ENCODE data around the gene PTPRG. TPM values are rescaled to one million over a fixed set of nuclear protein-coding genes. Genes with fewer than 3 reads are reported as not detected.

PTPRG gene
- total RNA-seq, 2 experiments from 2014 or later: 0.13 to 0.70 TPM

DNA sequence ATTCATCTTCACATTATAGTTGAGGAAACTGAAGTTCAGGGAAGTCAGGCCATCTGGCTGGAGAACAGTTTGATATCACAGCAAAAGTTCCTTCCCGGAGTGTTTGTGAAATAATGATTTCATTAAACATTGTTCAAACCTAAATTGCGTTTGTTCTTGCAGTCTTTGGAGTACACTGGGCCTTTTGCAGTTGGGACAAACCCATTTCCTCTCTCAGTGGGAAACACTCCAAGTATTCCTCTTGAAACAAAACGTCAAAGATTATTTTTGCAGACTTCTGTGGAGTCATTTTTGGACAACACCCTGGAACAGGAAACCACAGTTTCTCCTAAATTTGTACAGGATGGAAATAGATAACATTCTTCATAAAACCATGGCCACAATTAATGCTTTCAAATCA, 287.5 kb downstream of the PTPRG start:
- TF ChIP-seq CTCF (conservative IDR thresholded peaks at IDR 0.05; ENCODE audit: low read length) (no peak), EZH2phosphoT487 (IDR thresholded peaks at IDR 0.05; ENCODE audit: borderline replicate concordance, low read depth, low read length) (no peak)
- no peak overlapping the region for H3K4me3 ChIP-seq (ENCODE audit: low read depth, low read length, poor library complexity, severe bottlenecking)
- intact Hi-C loops (cut with micrococcal nuclease; ENCODE audit: unreplicated experiment): no loop called here
- H4K20me1 ChIP-seq (ENCODE audit: insufficient read depth, low read length): no peaks in the 10 kb centered on the region
- H2AFZ ChIP-seq (ENCODE audit: low read length): no peak overlapping the region
- H3K27ac ChIP-seq (ENCODE audit: low read depth, low read length, poor library complexity, severe bottlenecking): no peak overlapping the region
- DNase-seq (ENCODE audit: low spot score): no peak
- no peak overlapping the region for H3K4me2 ChIP-seq (ENCODE audit: low read length)
- CTCF ChIA-PET (ENCODE audit: unreplicated experiment): no interaction called here
- no peaks in the 10 kb centered on the region for H3K9me3 ChIP-seq (ENCODE audit: low read length)
- BruUV-seq (replicated peaks): no TSS peak
- H3K4me1 ChIP-seq (ENCODE audit: insufficient read depth, low read length, poor library complexity, severe bottlenecking): no peaks in the 10 kb centered on the region
- H3K79me2 ChIP-seq (ENCODE audit: insufficient read depth, low read depth, low read length): no peaks in the 10 kb centered on the region
- POLR2A ChIA-PET: no interaction called here
- H3K36me3 ChIP-seq (ENCODE audit: insufficient read depth, low read length): no peaks in the 10 kb centered on the region
- H3K9me2 ChIP-seq (ENCODE audit: insufficient read depth, low read length): no peaks in the 10 kb centered on the region

DNA sequence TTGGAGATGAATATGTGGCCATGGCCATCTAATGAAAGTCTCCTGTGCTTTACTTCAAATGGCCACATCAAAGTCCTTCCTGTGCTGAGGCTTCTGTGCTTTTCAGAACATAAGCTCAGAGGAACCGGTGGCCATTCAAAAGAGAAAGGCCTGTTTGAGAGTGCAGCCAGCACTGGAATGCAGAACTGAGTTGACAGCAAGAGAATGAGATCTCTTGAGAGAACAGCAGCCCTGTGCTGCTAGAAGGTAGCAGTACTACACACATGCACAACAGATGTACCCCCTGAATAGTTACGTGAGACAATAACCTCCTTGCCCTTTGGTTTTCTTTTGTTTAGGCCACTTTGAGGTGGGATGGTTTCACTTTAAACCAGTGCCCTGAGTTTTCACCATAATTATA, 292.5 kb downstream of the PTPRG start:
- Histone ChIP-seq H3K36me3 (ENCODE audit: insufficient read depth, low read length) (no peaks in the 10 kb centered on the region), H3K4me2 (ENCODE audit: low read length) (no peak overlapping the region), H3K4me3 (ENCODE audit: low read depth, low read length, poor library complexity, severe bottlenecking) (no peak overlapping the region), H3K27ac (ENCODE audit: low read depth, low read length, poor library complexity, severe bottlenecking) (no peak overlapping the region), H3K9me2 (ENCODE audit: insufficient read depth, low read length) (no peaks in the 10 kb centered on the region), H3K4me1 (ENCODE audit: insufficient read depth, low read length, poor library complexity, severe bottlenecking) (no peaks in the 10 kb centered on the region), H3K9me3 (ENCODE audit: low read length) (no peaks in the 10 kb centered on the region), H2AFZ (ENCODE audit: low read length) (no peak overlapping the region), H3K79me2 (ENCODE audit: insufficient read depth, low read depth, low read length) (no peaks in the 10 kb centered on the region), H4K20me1 (ENCODE audit: insufficient read depth, low read length) (no peaks in the 10 kb centered on the region)
- CTCF ChIA-PET (ENCODE audit: unreplicated experiment): no interaction called here
- no peak for DNase-seq (ENCODE audit: low spot score)
- intact Hi-C loops (cut with micrococcal nuclease; ENCODE audit: unreplicated experiment): loop anchor here (10.0 kb wide), 1 partner anchor 331 kb away; no protein-coding TSS in a partner anchor
- BruUV-seq (replicated peaks): no TSS peak
- TF ChIP-seq CTCF (conservative IDR thresholded peaks at IDR 0.05; ENCODE audit: low read length): no peak
- POLR2A ChIA-PET: interaction anchor here (1.0 kb wide), 1 partner anchor 90 kb away, joined by 3 read pairs; no protein-coding TSS in a partner anchor

DNA sequence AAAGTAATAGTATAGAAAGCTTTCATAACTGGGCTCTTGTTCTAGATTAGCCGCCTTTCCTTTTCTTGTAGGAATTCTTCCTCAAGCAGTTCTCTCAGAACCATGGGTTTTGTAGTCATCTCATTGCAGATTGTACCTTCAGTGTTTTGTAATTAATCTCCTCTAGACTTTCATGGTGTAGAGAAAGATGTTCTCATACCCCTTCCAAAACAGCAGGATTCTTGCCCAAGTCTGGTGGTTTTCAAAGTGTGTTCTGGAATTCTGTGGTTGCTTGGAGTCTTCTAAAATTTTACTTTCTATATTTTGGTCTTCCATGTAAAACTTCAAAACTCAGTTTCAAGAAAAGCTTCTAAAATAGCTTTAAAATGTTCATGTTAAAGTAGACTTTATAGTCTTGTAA, 293.8 kb downstream of the PTPRG start:
- no peak overlapping the region for H2AFZ ChIP-seq (ENCODE audit: low read length)
- no TSS peak for BruUV-seq (replicated peaks)
- DNase-seq (ENCODE audit: low spot score): no peak
- intact Hi-C loops (cut with micrococcal nuclease; ENCODE audit: unreplicated experiment): loop anchor here (10.0 kb wide), 1 partner anchor 330 kb away; no protein-coding TSS in a partner anchor
- no peaks in the 10 kb centered on the region for H3K79me2 ChIP-seq (ENCODE audit: insufficient read depth, low read depth, low read length)
- no peaks in the 10 kb centered on the region for H3K36me3 ChIP-seq (ENCODE audit: insufficient read depth, low read length)
- no peaks in the 10 kb centered on the region for H3K4me1 ChIP-seq (ENCODE audit: insufficient read depth, low read length, poor library complexity, severe bottlenecking)
- no peak for TF ChIP-seq CTCF (conservative IDR thresholded peaks at IDR 0.05; ENCODE audit: low read length)
- TF ChIP-seq EZH2phosphoT487 (IDR thresholded peaks at IDR 0.05; ENCODE audit: borderline replicate concordance, low read depth, low read length): no peak
- ChIA-PET POLR2A (interaction anchor here (0.6 to 1.3 kb wide), 6 partner anchors 16 to 679 kb away, joined by 3 to 5 read pairs (median 3); no protein-coding TSS in a partner anchor), CTCF (ENCODE audit: unreplicated experiment) (no interaction called here)
- no peak overlapping the region for H3K4me3 ChIP-seq (ENCODE audit: low read depth, low read length, poor library complexity, severe bottlenecking)
- H3K9me2 ChIP-seq (ENCODE audit: insufficient read depth, low read length): no peaks in the 10 kb centered on the region
- H3K9me3 ChIP-seq (ENCODE audit: low read length): no peaks in the 10 kb centered on the region
- no peaks in the 10 kb centered on the region for H4K20me1 ChIP-seq (ENCODE audit: insufficient read depth, low read length)
- H3K4me2 ChIP-seq (ENCODE audit: low read length): no peak overlapping the region
- H3K27ac ChIP-seq (ENCODE audit: low read depth, low read length, poor library complexity, severe bottlenecking): no peak overlapping the region
